ENCODE results near the gene EZR.

- TF ChIP-seq CTCF (IDR thresholded peaks at IDR 0.05; ENCODE audit: borderline replicate concordance, extremely low read depth, low read length, poor library complexity, severe bottlenecking) = no peak
- TF ChIP-seq EZH2 (IDR thresholded peaks at IDR 0.05; ENCODE audit: borderline replicate concordance, low read depth, low read length, severe bottlenecking) = no peak
Observed at GRCh38 chr6:158834675-158835385, 15.7 kb upstream of the EZR start.
